GM19099 (cell line): Measurements from ENCODE around the gene FOXF2.

ENCODE experiments used
- POLR2A ChIP-seq: IDR thresholded peaks from 3 replicates; pipeline ENCODE4 v1.6.1; 2011; ENCODE audit warnings: low read depth; ENCODE audit not compliant: insufficient read length; ENCODE audit errors: extremely low read depth

Gene FOXF2

DNA sequence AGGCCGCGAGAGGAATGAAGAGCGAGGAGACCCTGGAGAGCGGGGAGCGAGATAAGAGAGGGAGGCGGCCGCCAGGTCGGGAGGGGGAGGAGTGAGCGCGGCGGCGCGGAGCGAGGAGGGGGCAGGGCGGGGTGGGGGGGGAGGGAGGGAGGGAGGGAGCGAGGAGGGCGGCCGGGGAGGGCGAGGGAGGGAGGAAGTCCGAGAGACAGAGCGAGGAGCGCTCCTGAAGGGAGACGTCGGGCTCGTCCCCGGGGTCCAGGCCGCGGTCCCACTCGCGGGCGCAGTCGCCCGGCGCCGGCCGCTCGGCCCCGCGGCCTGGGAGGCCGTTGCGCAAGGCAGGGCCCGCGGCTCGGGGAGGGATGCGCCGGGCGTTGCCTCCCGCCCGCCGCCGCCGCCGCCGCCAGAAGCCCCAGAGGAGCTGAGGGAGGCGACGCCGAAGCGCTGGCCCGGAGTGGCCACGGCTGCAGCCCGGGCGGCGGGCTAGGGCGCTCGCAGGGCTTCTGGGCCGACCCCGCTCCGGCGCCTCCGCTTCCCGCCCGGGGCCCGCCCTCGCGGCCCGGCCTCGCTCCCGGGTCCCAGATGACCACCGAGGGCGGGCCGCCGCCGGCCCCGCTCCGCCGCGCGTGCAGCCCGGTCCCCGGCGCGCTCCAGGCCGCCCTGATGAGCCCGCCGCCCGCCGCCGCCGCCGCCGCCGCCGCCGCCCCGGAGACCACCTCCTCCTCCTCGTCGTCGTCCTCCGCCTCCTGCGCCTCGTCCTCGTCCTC, at the start of gene FOXF2:
FOXF2 (plus strand) TSS at position 208 of the 764 bp plus-strand sequence; CDS start at position 580, 372 bp downstream.
- no peak for TF ChIP-seq POLR2A

DNA sequence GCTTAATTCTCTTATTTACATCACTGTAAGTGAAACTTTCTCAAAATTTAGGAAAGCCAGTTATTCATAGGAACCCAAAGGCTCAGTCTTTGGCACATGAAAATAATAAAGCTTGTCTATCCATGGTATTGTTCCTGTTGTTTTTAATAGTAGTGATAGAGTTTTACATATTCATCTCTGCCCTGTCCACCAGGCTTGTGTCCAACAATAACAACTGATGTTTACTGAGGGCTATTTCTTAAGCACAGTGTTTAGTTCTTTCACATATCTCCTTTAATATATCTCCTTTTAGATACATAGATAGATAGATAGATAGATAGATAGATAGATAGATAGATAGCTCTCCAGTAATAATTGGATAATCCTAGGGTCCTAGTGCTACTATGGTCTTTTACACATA, 43.3 kb upstream of the FOXF2 start:
- TF ChIP-seq POLR2A: no peak

DNA sequence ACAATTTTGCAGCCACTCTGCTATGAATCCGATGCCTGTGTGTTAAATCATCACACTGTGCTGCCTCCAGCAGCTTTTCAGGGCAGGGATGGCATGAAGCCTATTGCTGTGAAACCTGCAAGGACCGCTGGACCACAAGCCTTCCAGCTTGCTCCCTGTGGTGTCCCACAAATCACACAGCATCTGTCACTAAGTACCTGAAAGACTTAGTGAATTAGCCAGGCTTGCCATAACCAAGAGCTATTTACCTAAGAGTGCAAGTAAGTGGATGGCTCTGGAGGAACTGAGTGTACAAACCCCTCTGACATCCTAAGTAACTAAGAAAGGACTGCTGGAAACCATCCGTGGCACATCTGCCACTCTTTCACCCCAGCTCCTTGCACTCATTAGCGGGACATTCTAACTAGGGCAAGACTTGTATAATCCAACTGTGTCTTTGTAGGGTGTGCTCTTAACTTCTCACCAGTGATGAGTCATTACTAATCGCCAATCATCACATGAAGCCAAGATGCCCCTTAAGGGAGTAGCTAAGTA, 42.8 kb upstream of the FOXF2 start:
- TF ChIP-seq POLR2A: no peak

DNA sequence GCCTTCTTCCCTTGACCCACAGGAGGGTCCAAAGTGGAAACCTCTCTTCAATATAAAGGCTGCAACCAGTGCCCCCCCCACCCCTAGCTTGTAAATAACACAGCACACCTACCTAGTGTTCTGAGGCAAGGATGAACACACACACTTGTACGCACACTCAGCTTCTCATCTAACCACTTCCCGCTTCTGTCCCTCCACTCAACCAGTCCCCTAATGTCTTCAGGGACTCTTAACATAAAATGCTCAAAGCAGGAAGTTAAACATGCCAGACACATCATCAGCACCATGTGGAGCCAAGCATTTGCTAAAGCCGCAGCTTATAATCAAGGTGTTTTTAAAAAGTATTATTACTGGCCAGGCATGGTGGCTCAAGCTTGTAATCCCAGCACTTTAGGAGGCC, 42.2 kb upstream of the FOXF2 start:
- TF ChIP-seq POLR2A: no peak

DNA sequence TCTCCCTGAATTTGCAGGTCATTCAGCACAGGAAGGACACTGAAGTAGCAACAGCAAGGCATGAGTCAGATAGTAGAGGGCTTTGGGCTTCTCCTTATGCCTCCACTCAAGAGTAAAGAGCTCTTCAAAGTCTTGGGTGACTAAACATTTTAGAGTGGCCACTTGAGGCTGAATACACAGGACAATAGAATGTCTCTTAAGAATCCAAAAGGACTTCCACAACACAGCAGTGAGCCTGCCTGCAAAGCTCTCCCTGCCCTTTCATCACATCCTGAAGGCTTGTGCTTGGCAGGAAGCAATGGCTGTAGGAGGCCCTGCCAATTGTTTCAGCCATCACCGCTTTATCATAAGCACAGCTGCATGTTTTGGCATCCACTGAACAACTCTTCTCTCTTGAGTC, 40.7 kb upstream of the FOXF2 start:
- no peak for TF ChIP-seq POLR2A

DNA sequence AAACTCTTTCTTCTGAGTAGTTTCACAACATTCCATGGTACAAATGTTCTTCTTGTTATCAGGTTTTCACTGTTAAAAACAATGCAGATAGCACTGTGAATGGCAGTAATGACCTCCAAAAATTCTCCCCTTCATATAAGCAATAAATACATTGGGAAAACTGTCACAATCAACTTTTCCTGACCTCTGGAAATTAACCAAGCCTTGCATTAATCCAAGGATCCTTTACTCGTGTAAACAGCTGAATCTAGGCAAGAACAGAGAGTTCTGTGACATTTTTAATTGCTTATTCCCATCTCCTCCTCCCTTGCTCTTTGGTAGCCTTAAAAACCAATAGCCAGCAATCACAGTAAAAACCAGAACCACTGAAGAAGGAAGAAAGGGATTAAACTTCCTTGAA, 39.7 kb upstream of the FOXF2 start:
- no peak for TF ChIP-seq POLR2A

DNA sequence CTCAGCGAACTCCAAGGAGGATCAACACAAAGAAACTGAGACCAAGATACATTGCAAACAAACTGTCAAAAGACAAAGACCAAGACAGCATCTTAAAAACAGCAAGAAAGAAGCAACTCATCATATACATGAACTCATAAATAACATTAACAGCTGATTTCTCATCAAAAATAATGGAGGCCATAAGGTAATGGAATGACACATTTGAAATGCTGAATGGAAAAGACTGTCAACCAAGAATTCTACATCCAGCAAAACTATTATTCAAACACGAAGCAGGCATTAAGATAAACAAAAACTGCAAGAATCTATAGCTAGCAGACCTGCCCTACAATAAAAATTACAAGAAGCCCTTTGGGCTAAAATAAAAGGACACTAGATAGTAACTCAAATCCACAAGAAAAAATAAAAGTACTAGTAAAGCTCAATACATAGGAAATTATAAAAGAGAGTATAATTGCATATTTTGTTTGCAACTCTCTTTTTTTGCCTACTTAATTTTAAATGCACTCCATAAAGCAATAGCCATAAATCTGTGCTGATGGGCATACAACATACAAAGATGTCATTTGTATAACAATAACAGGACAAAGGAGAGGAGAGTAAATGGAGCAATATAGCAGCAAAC, 37.9 kb upstream of the FOXF2 start:
- TF ChIP-seq POLR2A: no peak

DNA sequence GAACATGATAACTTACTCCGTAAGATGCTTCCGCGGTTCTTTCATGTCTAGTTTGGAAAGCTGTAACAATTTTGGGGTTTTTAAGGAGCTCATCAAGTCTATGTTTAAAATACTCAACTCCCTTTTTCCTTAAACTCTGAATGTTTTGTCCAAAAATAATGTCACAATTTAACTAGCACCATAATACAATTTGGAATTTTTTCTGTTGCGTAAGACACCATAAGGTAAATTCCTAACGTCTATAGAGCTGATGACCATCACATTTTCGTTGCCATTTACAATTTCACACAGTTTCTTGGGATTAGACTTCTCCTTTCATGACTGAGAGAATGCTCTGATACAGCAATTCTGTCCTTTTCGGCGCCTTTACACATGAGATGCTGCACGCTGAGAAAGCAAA, 26.7 kb upstream of the FOXF2 start:
- TF ChIP-seq POLR2A: no peak

DNA sequence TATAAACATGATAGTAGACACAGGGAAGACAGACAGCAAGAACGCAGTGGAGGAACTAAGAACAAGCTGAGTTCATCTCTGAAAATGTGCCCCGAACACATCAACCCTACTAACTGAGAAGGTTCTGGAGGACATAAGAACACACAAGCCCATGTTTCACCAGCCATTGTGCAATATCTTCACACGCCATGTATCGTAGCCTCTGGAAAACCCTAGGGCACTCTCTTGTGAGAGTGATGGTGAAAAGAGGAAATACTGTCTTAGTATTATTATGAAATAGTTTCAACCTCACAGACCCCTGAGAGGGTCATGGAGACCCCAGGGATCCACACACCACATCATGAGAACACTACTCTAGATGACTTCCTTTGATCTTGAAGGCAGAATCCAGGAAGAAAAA, 26.1 kb upstream of the FOXF2 start:
- TF ChIP-seq POLR2A: no peak

DNA sequence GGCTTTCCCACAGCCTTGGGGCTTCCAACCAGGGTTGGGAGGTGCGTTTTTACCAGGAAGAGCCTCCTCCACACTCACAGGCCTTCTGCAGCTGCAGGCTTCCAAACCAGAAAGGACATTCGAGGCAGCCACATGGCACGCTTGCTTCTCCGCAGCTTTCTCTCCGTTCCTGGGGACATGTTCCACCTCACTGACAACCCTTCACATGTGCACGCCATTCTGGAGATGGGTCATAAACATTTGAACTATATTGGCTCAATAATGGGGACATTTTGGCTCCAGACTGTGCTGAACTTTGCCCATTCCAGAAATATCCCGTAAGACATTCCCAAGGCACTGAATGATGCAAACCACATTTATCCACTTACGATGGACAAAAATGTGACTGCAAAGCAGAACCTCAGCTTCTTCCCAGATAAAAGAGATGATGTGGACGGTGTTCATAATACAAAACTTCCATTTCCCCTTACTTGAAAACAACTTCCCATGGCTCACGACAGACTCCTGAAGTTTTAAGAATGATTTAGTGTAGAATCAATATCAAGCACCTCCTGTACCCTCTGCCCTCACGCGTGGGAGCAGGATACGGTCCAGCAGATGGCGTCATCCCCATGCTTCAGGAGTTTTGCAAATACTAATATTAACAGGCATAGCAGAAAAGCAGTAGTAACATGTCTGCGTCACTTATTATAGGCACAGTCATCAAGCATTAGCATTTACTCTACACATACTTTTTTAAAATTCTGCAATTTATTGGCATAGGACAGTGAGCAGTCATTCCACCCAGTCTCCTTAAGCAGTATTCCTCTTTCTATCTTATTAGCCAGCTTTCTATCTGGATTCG, 25.4 kb upstream of the FOXF2 start:
- no peak for TF ChIP-seq POLR2A

DNA sequence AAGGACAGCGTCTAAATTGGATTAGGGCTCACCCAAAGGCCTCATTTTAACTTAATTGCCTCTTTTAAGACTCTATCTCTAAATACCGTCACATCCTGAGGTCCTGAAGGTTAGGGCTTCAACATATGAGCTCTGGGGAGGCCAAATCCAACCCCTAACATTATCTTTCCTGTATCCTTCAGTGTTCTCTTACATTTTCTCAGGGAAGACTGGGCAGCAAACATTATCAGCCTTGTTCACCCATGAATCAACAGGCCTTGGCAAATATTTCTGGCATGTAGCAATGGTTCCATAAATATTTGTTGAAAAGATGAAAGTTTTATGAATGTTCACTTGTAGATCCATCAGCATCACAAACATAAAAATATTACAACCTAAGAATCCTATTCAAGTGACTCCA, 24.6 kb upstream of the FOXF2 start:
- TF ChIP-seq POLR2A: no peak

DNA sequence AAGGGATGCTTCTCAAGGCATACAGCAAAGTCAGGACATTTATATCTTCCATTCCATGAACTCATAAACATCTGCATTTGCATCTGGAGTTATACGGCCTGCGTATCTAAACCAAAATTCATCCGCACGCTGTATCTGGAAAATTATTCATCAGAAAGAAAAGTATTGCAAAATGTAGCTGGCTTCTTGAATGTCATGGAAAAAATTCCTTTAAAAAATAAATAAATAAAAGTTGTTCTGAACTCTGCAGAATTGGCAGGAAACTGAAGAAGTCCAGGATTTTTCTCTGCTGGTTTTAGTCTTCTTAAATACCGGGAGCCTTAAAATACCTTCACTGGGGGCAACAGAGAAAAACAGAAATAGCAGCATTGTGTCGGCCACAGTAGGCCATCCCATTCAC, 23.7 kb upstream of the FOXF2 start:
- TF ChIP-seq POLR2A: no peak

DNA sequence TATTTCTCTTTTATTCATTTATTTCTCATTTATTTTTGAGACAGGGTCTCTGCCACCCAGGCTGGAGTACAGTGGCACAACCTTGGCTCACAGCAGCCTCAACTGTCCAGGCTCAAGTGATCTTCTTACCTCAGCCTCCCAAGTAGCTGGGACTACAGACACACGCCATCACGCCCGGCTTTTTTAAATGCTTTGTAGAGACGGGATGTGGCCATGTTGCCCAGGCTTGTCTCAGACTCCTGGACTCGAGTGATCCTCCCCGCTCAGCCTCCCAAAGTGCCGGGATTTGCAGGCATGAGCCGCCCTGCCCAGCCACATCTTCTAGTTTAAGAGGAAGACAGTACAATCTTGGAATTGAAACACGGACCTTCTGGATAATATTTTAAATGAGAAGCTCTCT, 21.6 kb upstream of the FOXF2 start:
- no peak for TF ChIP-seq POLR2A

DNA sequence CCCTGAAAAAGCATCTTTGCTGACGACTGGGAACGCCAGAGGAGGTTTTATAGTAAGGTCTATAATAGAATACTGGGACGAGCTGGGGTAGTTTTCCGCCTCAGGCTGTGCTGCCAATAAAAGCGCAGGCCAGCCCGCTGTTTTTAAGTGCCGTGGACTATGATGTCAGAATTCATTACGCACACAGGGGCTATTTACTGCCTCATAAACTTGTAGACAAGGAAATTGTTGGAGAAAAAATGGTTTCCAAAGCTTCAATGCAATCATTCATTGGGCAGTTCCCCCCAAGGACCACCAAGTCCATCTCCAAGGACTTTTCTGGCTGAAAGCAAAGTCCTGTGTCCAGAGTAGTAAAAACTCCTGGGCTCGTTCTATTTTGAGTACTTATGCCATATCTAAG, 20.4 kb upstream of the FOXF2 start:
- TF ChIP-seq POLR2A: no peak

DNA sequence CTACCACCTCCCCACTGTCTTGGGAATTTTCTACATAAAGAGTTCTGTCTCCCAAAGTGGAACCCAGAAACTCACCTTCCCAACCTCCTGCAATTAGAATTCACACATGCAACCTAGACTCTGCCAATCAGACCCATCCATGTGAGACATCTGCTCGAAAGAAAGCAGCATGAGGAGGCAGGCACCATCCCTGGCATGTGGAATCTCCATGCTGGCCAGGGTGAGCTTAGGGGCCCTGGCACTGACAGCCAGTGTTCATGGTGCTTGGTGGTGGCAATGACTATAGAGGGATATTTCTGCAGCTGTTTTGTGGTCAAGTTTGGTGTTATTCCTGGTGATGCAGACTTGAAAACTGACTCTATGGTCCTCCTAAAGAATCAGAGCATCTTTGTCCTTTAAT, 17.4 kb upstream of the FOXF2 start:
- TF ChIP-seq POLR2A: no peak
